GM15510 (cell line): ENCODE measurements around the gene PTPN14.

ENCODE experiments used
- POLR2A ChIP-seq: IDR thresholded peaks from 3 replicates; pipeline ENCODE4 v1.6.1; 2011; ENCODE audit warnings: borderline replicate concordance; ENCODE audit not compliant: insufficient read length; ENCODE audit errors: extremely low read depth

PTPN14 gene

DNA sequence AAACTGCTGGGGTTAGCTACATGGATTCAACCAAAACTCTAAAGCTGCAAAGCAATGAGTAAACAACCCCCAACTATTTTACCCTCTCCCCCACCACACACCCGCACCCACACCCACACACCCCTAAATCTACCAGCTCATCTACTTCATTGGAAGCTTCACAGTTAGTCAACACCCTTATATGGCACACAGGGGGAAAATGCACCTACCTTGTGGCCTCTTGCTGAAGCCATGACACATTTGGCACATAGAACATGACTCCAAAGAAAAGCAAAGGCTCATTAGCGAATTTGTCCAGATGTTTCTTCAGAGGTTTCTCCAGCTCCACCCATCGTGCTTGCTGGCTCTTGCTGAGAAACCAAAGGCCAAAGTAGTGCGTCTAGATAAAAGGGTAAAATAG, 99.8 kb downstream of the PTPN14 start:
- no peak for TF ChIP-seq POLR2A

GRCh38 chr1:214449371-214449770, 102.0 kb downstream of the PTPN14 start:
- no peak for TF ChIP-seq POLR2A

DNA sequence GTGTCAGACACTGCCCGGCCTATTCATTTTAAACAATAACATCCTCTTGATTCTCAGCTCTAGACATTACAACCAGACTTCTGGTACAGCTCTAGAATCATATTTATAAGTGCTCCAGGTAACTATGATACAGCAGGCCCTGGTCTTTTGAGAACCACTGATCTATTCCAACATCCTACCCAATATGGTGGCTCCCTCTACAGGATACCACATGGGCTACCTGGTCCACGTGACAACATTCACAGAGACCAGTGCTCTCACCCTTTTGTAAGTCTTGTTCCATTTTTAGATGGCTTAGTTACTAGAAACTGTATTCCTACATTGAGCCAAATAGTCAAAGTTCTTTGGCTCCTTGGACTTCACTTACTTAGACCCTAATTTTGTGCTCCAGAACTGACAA, 102.9 kb downstream of the PTPN14 start:
- TF ChIP-seq POLR2A: no peak

DNA sequence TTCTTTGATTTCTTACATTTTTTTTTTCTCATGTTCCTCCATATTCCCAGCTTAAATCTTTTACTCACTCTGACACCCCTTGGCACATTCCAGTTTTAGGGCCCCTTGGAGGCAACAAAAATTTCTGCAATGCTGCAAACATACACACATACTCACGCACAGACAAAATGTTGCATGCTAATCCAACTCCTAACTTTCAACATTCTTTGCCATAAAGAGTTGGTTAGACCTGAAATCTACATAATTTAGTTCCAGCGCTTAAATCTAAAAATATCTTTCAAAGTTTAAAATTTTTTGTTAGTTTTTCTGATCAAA, 103.9 kb downstream of the PTPN14 start:
- TF ChIP-seq POLR2A: no peak

GRCh38 chr1:214446772-214447556, 104.4 kb downstream of the PTPN14 start:
- TF ChIP-seq POLR2A: no peak

- TF ChIP-seq POLR2A: no peak
These were observed 105.4 kb downstream of the PTPN14 start for GRCh38 chr1:214445831-214446614.

DNA sequence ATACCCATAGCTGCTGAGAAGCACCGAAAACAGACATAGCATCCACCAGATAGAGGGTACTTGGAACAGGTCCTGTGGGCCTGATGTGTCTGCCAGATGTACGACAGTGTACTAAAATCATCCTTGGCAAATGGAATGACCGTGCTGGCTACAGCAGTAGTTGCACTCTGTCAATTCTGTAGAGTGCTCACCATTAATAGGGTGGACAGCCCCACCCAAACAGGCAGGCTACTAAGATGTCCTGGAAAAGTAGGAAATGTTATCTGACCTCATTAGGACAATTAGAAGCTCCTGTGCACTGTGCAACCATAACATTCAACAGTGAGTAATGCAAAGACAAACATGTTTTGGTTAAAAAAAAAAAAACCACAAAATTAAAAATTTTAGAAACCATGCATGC, 106.2 kb downstream of the PTPN14 start:
- TF ChIP-seq POLR2A: no peak

DNA sequence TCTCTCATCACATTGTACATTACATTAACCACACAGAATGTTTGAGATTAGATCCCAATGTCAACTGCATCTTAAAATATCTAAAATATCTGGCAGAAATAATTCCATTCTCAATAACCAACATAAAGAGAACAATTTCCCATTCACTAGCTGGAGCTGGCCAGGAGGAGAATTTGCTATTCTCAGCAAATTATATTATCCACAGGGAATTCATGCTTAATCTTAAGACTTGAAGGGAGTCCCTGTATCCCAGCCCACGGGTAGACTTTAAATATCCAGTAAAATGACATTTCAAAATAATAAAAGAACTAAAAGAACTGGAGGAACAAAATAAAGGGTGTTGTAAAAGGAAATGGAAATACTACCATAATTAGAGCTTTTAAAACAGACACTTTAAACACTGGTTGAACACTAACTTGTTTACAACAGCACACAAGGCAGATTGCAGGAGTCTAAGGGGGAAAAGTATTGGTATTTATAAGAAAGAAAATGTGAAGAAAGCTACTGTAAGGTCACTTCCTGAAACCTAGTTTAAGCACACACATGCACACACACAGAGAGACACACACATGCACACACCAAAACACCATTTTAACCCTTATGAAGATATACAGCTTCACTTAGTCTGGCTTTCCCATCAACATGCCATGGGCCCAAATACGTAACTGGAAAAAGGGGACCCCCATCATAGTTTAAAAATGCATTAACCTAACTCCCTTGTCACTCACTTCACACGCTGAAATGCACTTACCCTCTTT, 107.0 kb downstream of the PTPN14 start:
- no peak for TF ChIP-seq POLR2A

- no peak for TF ChIP-seq POLR2A
These were observed 110.3 kb downstream of the PTPN14 start for GRCh38 chr1:214441119-214441518.

GRCh38 chr1:214440219-214440965, 111.0 kb downstream of the PTPN14 start:
- no peak for TF ChIP-seq POLR2A

DNA sequence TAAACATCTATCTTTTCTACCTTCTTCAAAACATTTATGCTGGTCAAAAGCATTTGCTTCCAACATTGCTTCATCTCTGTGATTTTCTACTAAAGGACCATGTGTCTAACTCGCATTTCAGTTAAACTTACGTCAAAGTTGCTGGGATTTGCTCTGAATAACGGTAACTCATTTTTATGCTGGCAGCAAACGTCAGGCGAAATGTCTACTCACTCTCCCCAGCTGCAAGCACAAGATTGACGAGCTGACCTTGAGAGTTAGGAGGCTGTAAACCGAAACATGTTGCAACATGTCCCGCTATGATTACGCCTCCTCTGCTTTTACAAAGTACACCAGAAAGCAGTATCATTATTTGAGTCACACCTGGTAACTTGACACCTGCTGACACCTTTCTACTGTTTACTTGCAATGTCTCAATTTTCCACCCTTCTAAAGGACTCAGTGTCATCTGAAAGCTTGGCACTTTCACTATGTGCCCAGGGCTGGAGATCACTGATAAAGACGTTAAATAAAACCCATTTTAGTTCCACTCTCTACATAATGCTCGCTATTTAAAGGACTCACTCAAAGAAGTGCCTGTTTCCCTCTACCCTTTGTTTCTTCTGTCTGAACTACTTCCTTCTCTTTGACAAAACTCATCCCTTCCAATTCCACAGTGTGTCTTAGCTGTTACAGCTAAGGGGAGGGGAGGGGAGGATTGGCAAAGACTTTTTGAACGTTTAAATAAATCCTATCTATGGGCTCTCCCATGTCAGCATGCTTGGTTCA, 111.9 kb downstream of the PTPN14 start:
- no peak for TF ChIP-seq POLR2A

GRCh38 chr1:214438530-214438929, 112.9 kb downstream of the PTPN14 start:
- TF ChIP-seq POLR2A: no peak

DNA sequence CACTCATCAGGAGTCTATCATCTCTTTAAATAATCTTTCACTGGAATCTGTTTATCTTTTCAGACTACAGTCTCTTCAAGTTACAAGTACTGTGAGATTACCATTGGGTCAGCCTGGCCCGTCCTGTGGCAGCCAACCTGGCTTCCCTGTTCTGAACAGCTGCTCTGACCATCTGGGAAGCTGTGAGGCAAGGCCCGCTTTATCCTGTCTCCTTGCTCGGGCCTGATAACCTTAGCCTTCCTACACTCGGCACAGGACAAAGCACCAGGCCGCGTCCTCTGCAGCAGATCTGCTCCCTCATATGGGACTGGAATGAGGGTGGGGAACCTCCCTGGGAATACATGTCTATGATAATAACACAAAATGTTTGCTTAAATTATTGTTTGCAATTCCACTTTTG, 113.3 kb downstream of the PTPN14 start:
- no peak for TF ChIP-seq POLR2A

GRCh38 chr1:214435867-214436266, 115.5 kb downstream of the PTPN14 start:
- TF ChIP-seq POLR2A: no peak

GRCh38 chr1:214432245-214432644, 119.2 kb downstream of the PTPN14 start:
- TF ChIP-seq POLR2A: no peak
